ENCODE measurements around the gene SRCIN1.

SRCIN1 gene

DNA sequence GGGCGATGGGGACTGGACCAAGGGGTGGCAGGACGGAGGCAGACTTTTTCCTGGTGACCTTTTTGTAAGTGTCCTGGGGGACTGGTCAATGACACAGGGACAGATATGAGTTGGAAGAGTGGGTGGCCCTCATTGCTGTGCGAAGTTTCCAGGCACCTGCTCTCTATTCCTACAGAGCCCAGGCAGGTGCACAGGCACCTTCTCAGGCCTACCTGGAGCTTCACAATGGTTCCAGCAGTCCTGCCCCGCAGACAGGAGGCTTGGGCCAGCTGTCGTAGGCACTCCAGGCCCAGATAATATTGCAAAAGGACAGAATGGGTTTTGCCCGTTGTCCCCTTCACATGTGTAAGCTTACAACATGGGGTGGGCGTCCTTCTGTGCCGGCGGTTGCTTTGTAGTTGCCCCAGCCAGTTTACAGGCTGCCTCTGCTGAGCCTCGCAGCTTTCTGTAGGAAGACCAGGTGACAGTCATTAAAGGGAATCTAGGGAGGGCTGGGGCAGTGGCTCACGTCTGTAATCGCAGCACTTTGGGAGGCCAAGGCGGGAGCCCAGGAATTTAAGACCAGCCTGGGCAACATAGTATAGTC lies 93.2 kb downstream of the SRCIN1 start:
- Histone ChIP-seq H3K9me3 (ENCODE audit: insufficient read depth, low read length) (no peaks in the 10 kb centered on the region), H3F3A (ENCODE audit: insufficient read depth) (no peaks in the 10 kb centered on the region), H4K20me1 (ENCODE audit: low read depth, low read length) (no peaks in the 10 kb centered on the region), H3K27me3 (ENCODE audit: low read length) (no peaks in the 10 kb centered on the region), H3K4me3 (ENCODE audit: insufficient read depth, low read length, poor library complexity, severe bottlenecking) (no peak overlapping the region), H3K79me2 (ENCODE audit: insufficient read depth, low read length) (no peaks in the 10 kb centered on the region), H3K9ac (ENCODE audit: low read length) (no peak overlapping the region), H3K4me2 (ENCODE audit: low read depth, low read length, poor library complexity, severe bottlenecking) (no peak overlapping the region), H3K36me3 (ENCODE audit: low read length) (no peaks in the 10 kb centered on the region), H3K9me2 (replicated peaks; ENCODE audit: insufficient read depth, low read length) (no peaks in the 10 kb centered on the region), H3K27ac (ENCODE audit: low read depth, low read length) (no peak overlapping the region), H2AFZ (ENCODE audit: low read depth, low read length, severe bottlenecking) (no peak overlapping the region)
- TF ChIP-seq CTCF (IDR thresholded peaks at IDR 0.05; ENCODE audit: insufficient read depth, low read length, poor library complexity, severe bottlenecking) (no peak), EZH2phosphoT487 (conservative IDR thresholded peaks at IDR 0.05; ENCODE audit: low read length) (no peak)

DNA sequence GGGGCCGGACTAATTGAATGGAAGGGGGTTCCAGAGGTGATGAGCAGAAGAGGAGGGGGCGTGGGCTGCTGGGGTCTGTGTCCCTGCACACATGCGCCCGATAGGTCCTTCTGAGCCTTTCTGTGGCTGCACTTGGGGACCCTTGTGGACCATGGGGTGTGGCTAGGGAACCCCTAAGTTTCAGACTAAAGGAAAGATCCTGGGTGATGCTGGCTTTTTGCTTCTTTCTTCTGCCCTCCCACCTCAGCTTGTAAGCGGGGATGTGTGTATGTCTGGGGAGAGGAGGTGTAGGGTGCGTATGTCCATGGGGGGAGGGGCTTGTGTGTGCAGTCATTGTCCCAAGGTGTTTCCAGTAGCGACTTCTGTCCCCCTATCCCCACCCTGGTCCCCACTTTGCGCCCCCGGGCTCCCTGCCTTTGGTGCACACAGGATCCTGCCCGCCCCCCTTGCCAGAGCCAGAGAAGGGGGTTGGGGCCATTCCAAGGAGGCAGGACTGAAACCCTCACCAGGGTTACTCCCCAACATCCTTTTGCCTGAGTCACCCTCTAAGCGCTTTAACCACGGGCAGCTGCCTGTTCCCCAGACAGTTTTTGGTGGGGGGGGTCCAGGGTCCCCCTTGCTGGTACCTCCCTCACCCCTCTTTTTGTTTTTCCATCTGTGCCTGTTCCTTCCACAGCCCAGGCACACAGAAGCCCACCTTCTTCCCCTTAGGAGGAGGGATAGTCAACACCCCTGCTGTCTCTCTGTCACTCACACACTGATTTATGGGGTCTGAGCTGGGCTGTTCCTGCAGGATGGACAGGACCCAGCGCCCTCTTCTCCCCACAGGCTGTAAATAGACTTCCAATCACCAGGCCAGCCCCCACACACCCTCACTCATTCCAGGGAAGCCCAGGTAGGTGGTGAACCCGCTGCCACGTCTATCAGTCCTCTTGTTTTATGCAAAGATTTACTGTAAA lies 94.3 kb downstream of the SRCIN1 start:
- TF ChIP-seq EZH2phosphoT487 (conservative IDR thresholded peaks at IDR 0.05; ENCODE audit: low read length) (no peak), CTCF (IDR thresholded peaks at IDR 0.05; ENCODE audit: insufficient read depth, low read length, poor library complexity, severe bottlenecking) (no peak)
- H3K79me2 ChIP-seq (ENCODE audit: insufficient read depth, low read length): no peaks in the 10 kb centered on the region
- no peaks in the 10 kb centered on the region for H3F3A ChIP-seq (ENCODE audit: insufficient read depth)
- H3K4me2 ChIP-seq (ENCODE audit: low read depth, low read length, poor library complexity, severe bottlenecking): no peak overlapping the region
- H3K4me3 ChIP-seq (ENCODE audit: insufficient read depth, low read length, poor library complexity, severe bottlenecking): no peak overlapping the region
- no peaks in the 10 kb centered on the region for H3K27me3 ChIP-seq (ENCODE audit: low read length)
- no peaks in the 10 kb centered on the region for H4K20me1 ChIP-seq (ENCODE audit: low read depth, low read length)
- no peaks in the 10 kb centered on the region for H3K9me2 ChIP-seq (replicated peaks; ENCODE audit: insufficient read depth, low read length)
- no peak overlapping the region for H3K27ac ChIP-seq (ENCODE audit: low read depth, low read length)
- no peaks in the 10 kb centered on the region for H3K9me3 ChIP-seq (ENCODE audit: insufficient read depth, low read length)
- no peak overlapping the region for H3K9ac ChIP-seq (ENCODE audit: low read length)
- no peak overlapping the region for H2AFZ ChIP-seq (ENCODE audit: low read depth, low read length, severe bottlenecking)
- H3K36me3 ChIP-seq (ENCODE audit: low read length): no peaks in the 10 kb centered on the region

- Histone ChIP-seq H3K36me3 (ENCODE audit: low read length) (no peaks in the 10 kb centered on the region), H3K79me2 (ENCODE audit: insufficient read depth, low read length) (no peaks in the 10 kb centered on the region), H3F3A (ENCODE audit: insufficient read depth) (no peaks in the 10 kb centered on the region), H3K9me3 (ENCODE audit: insufficient read depth, low read length) (no peaks in the 10 kb centered on the region), H3K4me2 (ENCODE audit: low read depth, low read length, poor library complexity, severe bottlenecking) (no peak overlapping the region), H3K9me2 (replicated peaks; ENCODE audit: insufficient read depth, low read length) (no peaks in the 10 kb centered on the region), H4K20me1 (ENCODE audit: low read depth, low read length) (no peaks in the 10 kb centered on the region), H2AFZ (ENCODE audit: low read depth, low read length, severe bottlenecking) (no peak overlapping the region), H3K4me3 (ENCODE audit: insufficient read depth, low read length, poor library complexity, severe bottlenecking) (no peak overlapping the region), H3K9ac (ENCODE audit: low read length) (no peak overlapping the region), H3K27me3 (ENCODE audit: low read length) (no peaks in the 10 kb centered on the region), H3K27ac (ENCODE audit: low read depth, low read length) (no peak overlapping the region)
- TF ChIP-seq EZH2phosphoT487 (conservative IDR thresholded peaks at IDR 0.05; ENCODE audit: low read length) (no peak), CTCF (IDR thresholded peaks at IDR 0.05; ENCODE audit: insufficient read depth, low read length, poor library complexity, severe bottlenecking) (no peak)
These were observed 95.2 kb downstream of the SRCIN1 start for GRCh38 chr17:38510421-38511149.
